GM23338 (cell line): Measurements from ENCODE around the gene AMBRA1. TPM values are rescaled to one million over a fixed set of nuclear protein-coding genes. Genes with fewer than 3 reads are reported as not detected.

Experiments
- ATAC-seq: fragments of 200-7000 bp; cut with Tn5 transposase; 3 replicates; pipeline ENCODE4 v1.9.1; 2020
- DNase-seq: peaks from one replicate; pipeline ENCODE4 v3.0.0-alpha.2; 2015; ENCODE audit warnings: low spot score
- H2AFZ ChIP-seq: fragments of 200-600 bp; sonication (generic); 2 replicates; pipeline ENCODE4 v1.8.0; 2016; ENCODE audit warnings: antibody characterized with exemption, mild to moderate bottlenecking, moderate library complexity
- H3F3A ChIP-seq: fragments of 200-600 bp; sonication (generic); replicated peaks from 2 replicates; pipeline ENCODE4 v1.8.0; 2017; ENCODE audit warnings: antibody characterized with exemption, mixed run types, low read depth
- H3K27ac ChIP-seq: fragments of 200-600 bp; sonication (generic); 2 replicates; pipeline ENCODE4 v1.6.1; 2016; ENCODE audit warnings: low read depth
- H3K27me3 ChIP-seq: fragments of 200-600 bp; sonication (generic); 2 replicates; pipeline ENCODE4 v1.8.0; 2016; ENCODE audit warnings: mild to moderate bottlenecking, mixed run types, moderate library complexity; ENCODE audit not compliant: insufficient read depth
- H3K36me3 ChIP-seq: fragments of 200-600 bp; sonication (generic); 2 replicates; pipeline ENCODE4 v1.8.0; 2016; ENCODE audit warnings: mild to moderate bottlenecking; ENCODE audit not compliant: insufficient read depth
- H3K4me1 ChIP-seq: fragments of 200-600 bp; sonication (generic); 2 replicates; pipeline ENCODE4 v1.8.0; 2016; ENCODE audit warnings: mild to moderate bottlenecking, moderate library complexity; ENCODE audit not compliant: insufficient read depth
- H3K4me2 ChIP-seq: fragments of 200-600 bp; sonication (generic); 2 replicates; pipeline ENCODE4 v1.7.1; 2017; ENCODE audit warnings: mixed run types
- H3K4me3 ChIP-seq: fragments of 200-600 bp; sonication (generic); 2 replicates; pipeline ENCODE4 v1.6.1; 2016; ENCODE audit warnings: mixed run types
- H3K79me2 ChIP-seq: fragments of 200-600 bp; sonication (generic); replicated peaks from 2 replicates; pipeline ENCODE4 v1.8.0; 2017; ENCODE audit warnings: mild to moderate bottlenecking; ENCODE audit not compliant: insufficient read depth
- H3K9me2 ChIP-seq: fragments of 200-600 bp; sonication (generic); 2 replicates; pipeline ENCODE4 v1.8.0; 2017; ENCODE audit not compliant: insufficient read depth
- H4K20me1 ChIP-seq: fragments of 200-600 bp; sonication (generic); replicated peaks from 2 replicates; pipeline ENCODE4 v1.8.0; 2017; ENCODE audit warnings: mild to moderate bottlenecking; ENCODE audit not compliant: insufficient read depth
- H3K27ac Mint-ChIP-seq: 2 replicates; pipeline ENCODE4 v1.8.0; 2020; ENCODE audit warnings: inconsistent platforms, mild to moderate bottlenecking, moderate library complexity, mixed read lengths
- H3K27me3 Mint-ChIP-seq: 3 replicates; pipeline ENCODE4 v1.8.0; 2022; ENCODE audit warnings: low read depth, mild to moderate bottlenecking, moderate library complexity, mixed read lengths, inconsistent platforms; ENCODE audit not compliant: insufficient read depth, poor library complexity
- H3K36me3 Mint-ChIP-seq: 3 replicates; pipeline ENCODE4 v1.8.0; 2021; ENCODE audit warnings: low read depth, mild to moderate bottlenecking, inconsistent platforms, moderate library complexity, mixed read lengths
- H3K4me1 Mint-ChIP-seq: 3 replicates; pipeline ENCODE4 v1.8.0; 2020; ENCODE audit warnings: mild to moderate bottlenecking, inconsistent platforms, mixed read lengths
- H3K4me3 Mint-ChIP-seq: 3 replicates; pipeline ENCODE4 v1.8.0; 2021; ENCODE audit warnings: moderate library complexity, mild to moderate bottlenecking, inconsistent platforms, mixed read lengths
- H3K9me3 Mint-ChIP-seq: 3 replicates; pipeline ENCODE4 v1.8.0; 2020; ENCODE audit warnings: moderate library complexity, mild to moderate bottlenecking, inconsistent platforms, mixed read lengths
- CREB1 ChIP-seq: fragments of 250-450 bp; sonication (Bioruptor Pico); IDR thresholded peaks from 2 replicates; pipeline ENCODE4 v1.5.0; 2020; ENCODE audit warnings: low read depth, mild to moderate bottlenecking, moderate library complexity
- EZH2 ChIP-seq: fragments of 200-600 bp; sonication (generic); IDR thresholded peaks from one replicate; pipeline ENCODE4 v1.8.0; 2017; ENCODE audit warnings: antibody characterized with exemption, mild to moderate bottlenecking, low read depth; ENCODE audit not compliant: unreplicated experiment
- EZH2phosphoT487 ChIP-seq: fragments of 200-600 bp; sonication (generic); IDR thresholded peaks from one replicate; pipeline ENCODE4 v1.8.1; 2018; ENCODE audit warnings: antibody characterized with exemption; ENCODE audit not compliant: unreplicated experiment
- JUNB ChIP-seq: IDR thresholded peaks from one replicate; pipeline ENCODE4 v1.6.1; 2016; ENCODE audit warnings: antibody characterized with exemption; ENCODE audit not compliant: unreplicated experiment
- POLR2AphosphoS5 ChIP-seq: IDR thresholded peaks from 2 replicates; pipeline ENCODE4 v1.6.1; 2016; ENCODE audit warnings: antibody characterized with exemption, low read depth
- STAT1 ChIP-seq: IDR thresholded peaks from one replicate; pipeline ENCODE4 v1.6.1; 2016; ENCODE audit warnings: antibody characterized with exemption; ENCODE audit not compliant: unreplicated experiment
- ZNF114 ChIP-seq: fragments of 250-450 bp; sonication (Bioruptor Pico); IDR thresholded peaks from 2 replicates; pipeline ENCODE4 v1.5.0; 2020; ENCODE audit warnings: mild to moderate bottlenecking, moderate library complexity
- ZNF331 ChIP-seq: fragments of 250-450 bp; sonication (Bioruptor Pico); IDR thresholded peaks from 2 replicates; pipeline ENCODE4 v1.5.0; 2020; ENCODE audit warnings: low read depth, mild to moderate bottlenecking, moderate library complexity
- polyA plus RNA-seq: library from polyadenylated mRNA; unstranded; fragments of >200 nt; fragmentation: Nextera tagmentation; extraction: Ambion mirVana; gene quantifications from 2 replicates; pipeline ENCODE4 v1.2.1, GENCODE V29; 2016
- total RNA-seq: library from RNA; depleted of rRNA; stranded (reverse); fragments of >200 nt; shearing (Covaris generic); gene quantifications from 2 replicates; pipeline ENCODE4 v1.2.3, GENCODE V29; 2014
- TF ChIP-seq, protein P1 (sequence below): fragments of 250-450 bp; sonication (Bioruptor Pico); IDR thresholded peaks from 2 replicates; pipeline ENCODE4 v1.5.0; 2020; ENCODE audit warnings: mild to moderate bottlenecking, moderate library complexity
- TF ChIP-seq, protein P2 (sequence below), 2 experiments: fragments of 200-600 bp in 1 of 2; sonication (generic) in 1 of 2; conservative IDR thresholded peaks; 2 replicates each; pipeline versions ENCODE4 v1.5.1 to v1.6.1; 2016 to 2017; ENCODE audit warnings: antibody characterized with exemption in 2 of 2, low read depth in 2 of 2, mild to moderate bottlenecking in 2 of 2, moderate library complexity in 1 of 2
- TF ChIP-seq, protein P3 (sequence below): IDR thresholded peaks from 2 replicates; pipeline ENCODE4 v1.6.1; 2016; ENCODE audit warnings: antibody characterized with exemption

The AMBRA1 gene
- total and polyA plus RNA-seq, 2 experiments from 2014 or later = 8.3 to 34.8 TPM

DNA sequence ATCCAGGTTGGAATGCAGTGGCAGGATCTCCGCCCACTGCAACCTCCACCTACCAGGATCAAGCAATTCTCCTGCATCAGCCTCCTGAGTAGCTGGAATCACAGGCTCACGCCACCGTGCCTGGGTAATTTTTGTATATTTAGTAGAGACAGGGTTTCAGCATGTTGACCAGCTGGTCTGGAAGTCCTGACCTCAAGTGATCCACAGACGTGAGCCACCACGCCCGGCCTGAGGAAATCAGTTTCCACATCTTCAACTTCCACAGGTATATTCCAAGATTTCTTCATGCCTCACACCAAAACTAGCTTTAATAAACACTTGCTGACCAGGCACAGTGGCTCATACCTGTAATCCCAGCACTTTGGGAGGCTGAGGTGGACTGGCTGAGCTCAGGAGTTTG lies 15.6 kb upstream of the AMBRA1 start:
- TF ChIP-seq ZNF114 (CRISPR knock-in tag) = no peak
- TF ChIP-seq CREB1 = no peak
- no peak for TF ChIP-seq STAT1
- TF ChIP-seq JUNB = no peak
- no peak for TF ChIP-seq EZH2phosphoT487
- no peak for TF ChIP-seq ZNF331 (CRISPR knock-in tag)
- Histone ChIP-seq H3K79me2 (no peaks in the 10 kb centered on the region), H3K4me2 (no peak overlapping the region), H3K27me3 (no peaks in the 10 kb centered on the region), H3K27ac (no peak overlapping the region), H3K36me3 (no peaks in the 10 kb centered on the region), H2AFZ (no peak overlapping the region), H3K9me2 (no peaks in the 10 kb centered on the region), H3F3A (no peaks in the 10 kb centered on the region), H3K4me3 (no peak overlapping the region), H4K20me1 (no peaks in the 10 kb centered on the region), H3K4me1 (no peaks in the 10 kb centered on the region)
- H3K9me3 Mint-ChIP-seq = no peaks in the 10 kb centered on the region; the same call in 2 of the 3 replicates
- no peak overlapping the region for H3K4me3 Mint-ChIP-seq
- H3K4me1 Mint-ChIP-seq = no peaks in the 10 kb centered on the region
- no peak overlapping the region for H3K27ac Mint-ChIP-seq
- ATAC-seq (no peak), DNase-seq (no peak)
- H3K36me3 Mint-ChIP-seq = no peaks in the 10 kb centered on the region
- peaks cover 2% of the 10 kb centered on the region for H3K27me3 Mint-ChIP-seq

DNA sequence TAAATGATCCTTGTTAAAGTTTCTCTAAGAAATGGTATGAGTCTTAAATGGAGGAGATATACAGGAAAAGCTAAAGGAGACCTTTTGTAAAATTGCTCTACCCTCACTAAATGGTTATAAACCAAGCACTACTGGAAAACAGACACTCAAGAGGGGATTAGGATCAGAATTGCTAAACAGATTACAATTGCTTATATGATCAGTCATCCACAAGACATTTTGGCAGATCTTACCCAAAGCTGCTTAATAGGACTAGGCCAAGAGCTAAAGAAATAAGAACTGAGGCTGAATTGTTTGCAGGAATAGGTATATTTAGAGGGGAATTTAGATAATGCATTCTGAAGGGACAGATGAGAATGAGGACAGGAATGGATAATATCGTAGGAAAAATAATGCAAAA lies 13.7 kb upstream of the AMBRA1 start:
- Mint-ChIP-seq H3K36me3 (no peaks in the 10 kb centered on the region), H3K4me3 (no peak overlapping the region), H3K27me3 (peaks cover 4% of the 10 kb centered on the region), H3K27ac (no peak overlapping the region), H3K4me1 (no peaks in the 10 kb centered on the region), H3K9me3 (no peaks in the 10 kb centered on the region; the same call in 2 of the 3 replicates)
- no peak for ATAC-seq
- DNase-seq = no peak
- no peaks in the 10 kb centered on the region for H3K9me2 ChIP-seq
- H3K4me1 ChIP-seq = no peaks in the 10 kb centered on the region
- H3F3A ChIP-seq = no peaks in the 10 kb centered on the region
- no peak overlapping the region for H2AFZ ChIP-seq
- H3K36me3 ChIP-seq = no peaks in the 10 kb centered on the region
- no peaks in the 10 kb centered on the region for H3K79me2 ChIP-seq
- H3K4me3 ChIP-seq = no peak overlapping the region
- no peaks in the 10 kb centered on the region for H3K27me3 ChIP-seq
- no peak overlapping the region for H3K27ac ChIP-seq
- no peaks in the 10 kb centered on the region for H4K20me1 ChIP-seq
- H3K4me2 ChIP-seq = no peak overlapping the region
- TF ChIP-seq, protein P1, sequence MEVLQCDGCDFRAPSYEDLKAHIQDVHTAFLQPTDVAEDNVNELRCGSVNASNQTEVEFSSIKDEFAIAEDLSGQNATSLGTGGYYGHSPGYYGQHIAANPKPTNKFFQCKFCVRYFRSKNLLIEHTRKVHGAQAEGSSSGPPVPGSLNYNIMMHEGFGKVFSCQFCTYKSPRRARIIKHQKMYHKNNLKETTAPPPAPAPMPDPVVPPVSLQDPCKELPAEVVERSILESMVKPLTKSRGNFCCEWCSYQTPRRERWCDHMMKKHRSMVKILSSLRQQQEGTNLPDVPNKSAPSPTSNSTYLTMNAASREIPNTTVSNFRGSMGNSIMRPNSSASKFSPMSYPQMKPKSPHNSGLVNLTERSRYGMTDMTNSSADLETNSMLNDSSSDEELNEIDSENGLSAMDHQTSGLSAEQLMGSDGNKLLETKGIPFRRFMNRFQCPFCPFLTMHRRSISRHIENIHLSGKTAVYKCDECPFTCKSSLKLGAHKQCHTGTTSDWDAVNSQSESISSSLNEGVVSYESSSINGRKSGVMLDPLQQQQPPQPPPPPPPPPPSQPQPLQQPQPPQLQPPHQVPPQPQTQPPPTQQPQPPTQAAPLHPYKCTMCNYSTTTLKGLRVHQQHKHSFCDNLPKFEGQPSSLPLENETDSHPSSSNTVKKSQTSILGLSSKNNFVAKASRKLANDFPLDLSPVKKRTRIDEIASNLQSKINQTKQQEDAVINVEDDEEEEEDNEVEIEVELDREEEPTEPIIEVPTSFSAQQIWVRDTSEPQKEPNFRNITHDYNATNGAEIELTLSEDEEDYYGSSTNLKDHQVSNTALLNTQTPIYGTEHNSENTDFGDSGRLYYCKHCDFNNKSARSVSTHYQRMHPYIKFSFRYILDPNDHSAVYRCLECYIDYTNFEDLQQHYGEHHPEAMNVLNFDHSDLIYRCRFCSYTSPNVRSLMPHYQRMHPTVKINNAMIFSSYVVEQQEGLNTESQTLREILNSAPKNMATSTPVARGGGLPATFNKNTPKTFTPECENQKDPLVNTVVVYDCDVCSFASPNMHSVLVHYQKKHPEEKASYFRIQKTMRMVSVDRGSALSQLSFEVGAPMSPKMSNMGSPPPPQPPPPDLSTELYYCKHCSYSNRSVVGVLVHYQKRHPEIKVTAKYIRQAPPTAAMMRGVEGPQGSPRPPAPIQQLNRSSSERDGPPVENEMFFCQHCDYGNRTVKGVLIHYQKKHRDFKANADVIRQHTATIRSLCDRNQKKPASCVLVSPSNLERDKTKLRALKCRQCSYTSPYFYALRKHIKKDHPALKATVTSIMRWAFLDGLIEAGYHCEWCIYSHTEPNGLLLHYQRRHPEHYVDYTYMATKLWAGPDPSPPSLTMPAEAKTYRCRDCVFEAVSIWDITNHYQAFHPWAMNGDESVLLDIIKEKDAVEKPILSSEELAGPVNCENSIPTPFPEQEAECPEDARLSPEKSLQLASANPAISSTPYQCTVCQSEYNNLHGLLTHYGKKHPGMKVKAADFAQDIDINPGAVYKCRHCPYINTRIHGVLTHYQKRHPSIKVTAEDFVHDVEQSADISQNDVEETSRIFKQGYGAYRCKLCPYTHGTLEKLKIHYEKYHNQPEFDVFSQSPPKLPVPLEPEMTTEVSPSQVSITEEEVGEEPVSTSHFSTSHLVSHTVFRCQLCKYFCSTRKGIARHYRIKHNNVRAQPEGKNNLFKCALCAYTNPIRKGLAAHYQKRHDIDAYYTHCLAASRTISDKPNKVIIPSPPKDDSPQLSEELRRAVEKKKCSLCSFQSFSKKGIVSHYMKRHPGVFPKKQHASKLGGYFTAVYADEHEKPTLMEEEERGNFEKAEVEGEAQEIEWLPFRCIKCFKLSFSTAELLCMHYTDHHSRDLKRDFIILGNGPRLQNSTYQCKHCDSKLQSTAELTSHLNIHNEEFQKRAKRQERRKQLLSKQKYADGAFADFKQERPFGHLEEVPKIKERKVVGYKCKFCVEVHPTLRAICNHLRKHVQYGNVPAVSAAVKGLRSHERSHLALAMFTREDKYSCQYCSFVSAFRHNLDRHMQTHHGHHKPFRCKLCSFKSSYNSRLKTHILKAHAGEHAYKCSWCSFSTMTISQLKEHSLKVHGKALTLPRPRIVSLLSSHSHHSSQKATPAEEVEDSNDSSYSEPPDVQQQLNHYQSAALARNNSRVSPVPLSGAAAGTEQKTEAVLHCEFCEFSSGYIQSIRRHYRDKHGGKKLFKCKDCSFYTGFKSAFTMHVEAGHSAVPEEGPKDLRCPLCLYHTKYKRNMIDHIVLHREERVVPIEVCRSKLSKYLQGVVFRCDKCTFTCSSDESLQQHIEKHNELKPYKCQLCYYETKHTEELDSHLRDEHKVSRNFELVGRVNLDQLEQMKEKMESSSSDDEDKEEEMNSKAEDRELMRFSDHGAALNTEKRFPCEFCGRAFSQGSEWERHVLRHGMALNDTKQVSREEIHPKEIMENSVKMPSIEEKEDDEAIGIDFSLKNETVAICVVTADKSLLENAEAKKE (CRISPR knock-in tag) = no peak
- no peak for TF ChIP-seq ZNF331 (CRISPR knock-in tag)
- TF ChIP-seq, protein P2, sequence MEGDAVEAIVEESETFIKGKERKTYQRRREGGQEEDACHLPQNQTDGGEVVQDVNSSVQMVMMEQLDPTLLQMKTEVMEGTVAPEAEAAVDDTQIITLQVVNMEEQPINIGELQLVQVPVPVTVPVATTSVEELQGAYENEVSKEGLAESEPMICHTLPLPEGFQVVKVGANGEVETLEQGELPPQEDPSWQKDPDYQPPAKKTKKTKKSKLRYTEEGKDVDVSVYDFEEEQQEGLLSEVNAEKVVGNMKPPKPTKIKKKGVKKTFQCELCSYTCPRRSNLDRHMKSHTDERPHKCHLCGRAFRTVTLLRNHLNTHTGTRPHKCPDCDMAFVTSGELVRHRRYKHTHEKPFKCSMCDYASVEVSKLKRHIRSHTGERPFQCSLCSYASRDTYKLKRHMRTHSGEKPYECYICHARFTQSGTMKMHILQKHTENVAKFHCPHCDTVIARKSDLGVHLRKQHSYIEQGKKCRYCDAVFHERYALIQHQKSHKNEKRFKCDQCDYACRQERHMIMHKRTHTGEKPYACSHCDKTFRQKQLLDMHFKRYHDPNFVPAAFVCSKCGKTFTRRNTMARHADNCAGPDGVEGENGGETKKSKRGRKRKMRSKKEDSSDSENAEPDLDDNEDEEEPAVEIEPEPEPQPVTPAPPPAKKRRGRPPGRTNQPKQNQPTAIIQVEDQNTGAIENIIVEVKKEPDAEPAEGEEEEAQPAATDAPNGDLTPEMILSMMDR (conservative IDR thresholded peaks at IDR 0.05; ENCODE audit: low read depth in 2 of 2) = no peak
- no peak for TF ChIP-seq JUNB
- TF ChIP-seq, protein P3, sequence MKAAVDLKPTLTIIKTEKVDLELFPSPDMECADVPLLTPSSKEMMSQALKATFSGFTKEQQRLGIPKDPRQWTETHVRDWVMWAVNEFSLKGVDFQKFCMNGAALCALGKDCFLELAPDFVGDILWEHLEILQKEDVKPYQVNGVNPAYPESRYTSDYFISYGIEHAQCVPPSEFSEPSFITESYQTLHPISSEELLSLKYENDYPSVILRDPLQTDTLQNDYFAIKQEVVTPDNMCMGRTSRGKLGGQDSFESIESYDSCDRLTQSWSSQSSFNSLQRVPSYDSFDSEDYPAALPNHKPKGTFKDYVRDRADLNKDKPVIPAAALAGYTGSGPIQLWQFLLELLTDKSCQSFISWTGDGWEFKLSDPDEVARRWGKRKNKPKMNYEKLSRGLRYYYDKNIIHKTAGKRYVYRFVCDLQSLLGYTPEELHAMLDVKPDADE = no peak
- TF ChIP-seq EZH2 = no peak
- no peak for TF ChIP-seq EZH2phosphoT487
- no peak for TF ChIP-seq POLR2AphosphoS5
- TF ChIP-seq ZNF114 (CRISPR knock-in tag) = no peak
